HG03342 (cell line): ENCODE measurements around the gene TFAP2D.

Source experiments
- ATAC-seq: cut with Tn5 transposase; IDR thresholded peaks from one replicate; pipeline ENCODE4 v1.9.1; 2021; ENCODE audit warnings: mild to moderate bottlenecking, moderate library complexity; ENCODE audit not compliant: unreplicated experiment

TFAP2D gene

GRCh38 chr6:50718566-50718965 lies 5.2 kb downstream of the TFAP2D start:
- no peak for ATAC-seq

DNA sequence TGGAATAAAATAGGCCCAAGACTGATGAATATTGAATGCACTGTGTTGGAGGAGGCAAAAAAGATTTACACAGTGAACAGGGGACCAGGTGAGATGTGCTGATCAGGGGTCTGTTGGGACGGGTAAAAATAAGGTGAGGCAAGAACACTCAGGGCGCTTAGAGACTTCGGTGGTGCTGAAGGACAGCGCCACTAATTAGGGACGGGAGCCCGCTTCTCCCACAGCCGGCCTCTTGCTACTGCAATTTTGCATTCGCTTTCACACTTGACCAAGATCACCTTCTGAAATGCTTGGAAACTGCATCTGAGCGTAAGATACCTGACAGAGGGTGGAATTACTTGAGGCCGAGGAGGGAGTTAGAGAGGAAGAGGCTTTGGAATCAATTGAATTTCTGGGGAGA lies 7.3 kb downstream of the TFAP2D start:
- ATAC-seq = no peak

GRCh38 chr6:50721978-50722377 lies 8.7 kb downstream of the TFAP2D start:
- ATAC-seq = no peak

- ATAC-seq = no peak
Observed at GRCh38 chr6:50722829-50723554, 9.7 kb downstream of the TFAP2D start.

GRCh38 chr6:50724381-50725124 lies 11.2 kb downstream of the TFAP2D start:
- no peak for ATAC-seq

DNA sequence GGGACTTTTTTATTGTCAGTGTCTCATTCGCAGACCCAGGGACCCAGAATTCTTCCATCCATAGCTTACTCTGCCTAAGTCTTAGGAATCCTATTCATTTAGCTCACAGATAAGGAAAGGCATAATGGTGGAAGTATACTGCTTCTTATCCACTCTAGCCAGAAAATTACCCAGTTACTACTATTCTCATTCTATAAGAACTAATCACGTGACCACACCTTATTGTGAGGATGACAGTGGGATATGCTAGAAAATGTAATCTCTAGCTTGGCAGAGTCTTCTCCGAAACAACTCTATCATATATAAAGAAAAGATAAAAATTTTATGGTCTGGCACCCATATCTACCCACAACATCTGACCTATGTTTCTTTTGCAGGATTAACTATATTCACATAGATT lies 21.2 kb downstream of the TFAP2D start:
- no peak for ATAC-seq

DNA sequence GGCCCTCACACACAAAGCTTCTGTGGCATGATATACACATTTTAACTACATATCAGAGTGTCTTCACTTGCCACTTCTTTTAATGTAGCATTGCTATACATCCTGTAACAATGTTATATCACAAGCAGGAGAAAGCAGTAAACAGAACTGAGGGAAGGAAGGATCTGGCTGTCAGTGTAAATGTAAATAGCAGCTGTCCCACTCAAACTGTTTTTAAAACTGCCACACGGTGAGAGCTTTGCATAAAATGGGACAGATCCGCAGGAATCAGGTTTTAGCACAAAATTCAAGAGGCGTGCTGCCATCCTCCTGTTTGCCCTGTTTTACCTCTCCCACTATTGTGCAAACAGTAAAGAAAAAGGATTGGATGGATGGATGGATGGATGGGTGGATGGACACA lies 28.8 kb downstream of the TFAP2D start:
- ATAC-seq = no peak

DNA sequence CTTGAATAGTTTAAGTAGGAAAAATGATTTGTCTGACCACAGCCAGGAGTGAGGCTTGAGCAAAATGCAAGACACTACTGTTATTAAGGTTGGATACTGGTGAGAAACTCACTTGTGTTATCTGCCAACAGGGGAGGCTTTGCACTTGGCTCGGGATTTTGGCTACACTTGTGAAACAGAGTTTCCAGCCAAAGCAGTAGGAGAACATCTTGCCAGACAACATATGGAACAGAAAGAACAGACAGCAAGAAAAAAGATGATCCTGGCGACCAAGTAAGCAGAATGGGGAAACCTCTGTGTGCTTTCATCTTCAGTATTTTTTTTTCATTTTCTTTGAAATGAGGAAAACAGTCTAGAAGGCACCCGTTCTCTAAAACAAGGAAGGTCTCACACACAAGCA lies 31.6 kb downstream of the TFAP2D start:
- ATAC-seq = no peak

DNA sequence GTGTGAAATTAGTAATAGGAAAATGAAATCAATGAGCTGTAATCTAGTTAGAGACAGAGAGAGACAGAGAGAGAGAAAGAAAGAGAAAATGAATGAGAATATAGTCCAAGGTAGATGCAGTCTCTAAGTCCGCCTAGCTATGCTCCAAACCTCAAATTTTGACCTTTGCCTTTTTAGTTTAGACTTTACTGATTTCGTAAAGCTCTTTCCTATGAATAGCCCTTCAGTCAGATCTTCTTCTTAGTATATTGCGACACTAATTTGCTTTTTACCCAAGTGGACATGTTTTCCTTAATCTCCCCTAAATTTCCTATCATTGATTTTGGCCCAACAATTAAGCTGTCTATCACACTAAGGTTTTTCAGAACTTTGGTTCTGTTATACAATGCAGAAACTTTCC lies 49.5 kb downstream of the TFAP2D start:
- ATAC-seq = no peak

DNA sequence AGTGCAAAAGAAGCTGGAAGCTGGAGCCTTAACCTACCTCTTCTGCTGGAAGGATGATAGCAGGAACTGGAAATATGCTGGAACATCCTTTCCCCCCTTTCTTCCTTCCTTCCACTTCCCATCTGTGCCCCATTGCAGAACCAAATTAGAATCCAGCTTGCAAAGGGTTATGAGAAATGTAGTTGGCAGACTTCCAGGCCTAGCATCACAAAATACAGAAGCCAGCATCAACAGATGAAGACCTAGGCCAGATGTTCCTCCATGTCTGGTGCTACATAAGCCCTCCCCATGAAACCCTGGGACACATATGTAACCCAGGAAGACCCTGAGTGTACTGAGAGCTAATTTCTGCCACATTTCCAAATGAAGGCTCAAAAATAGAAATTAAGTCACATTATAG lies 65.4 kb downstream of the TFAP2D start:
- no peak for ATAC-seq

DNA sequence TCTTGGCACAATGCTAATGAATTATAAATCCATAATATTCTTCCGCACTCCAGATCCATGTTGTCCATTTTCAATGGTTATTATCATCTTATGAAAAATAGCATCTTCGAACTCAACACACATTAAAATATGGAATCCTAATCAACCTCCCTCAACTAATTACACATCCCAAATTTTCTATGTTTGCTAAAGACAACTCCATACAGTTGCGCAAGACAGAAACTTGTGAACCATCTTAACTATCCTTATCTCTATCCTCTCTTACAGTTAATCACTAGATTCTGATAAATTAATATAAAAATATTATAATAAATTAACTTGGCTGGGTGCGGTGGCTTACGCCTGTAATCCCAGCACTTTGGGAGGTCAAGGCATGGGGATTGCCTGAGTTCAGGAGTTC lies 67.1 kb downstream of the TFAP2D start:
- no peak for ATAC-seq

- ATAC-seq = no peak
Observed at GRCh38 chr6:50785921-50786320, 72.6 kb downstream of the TFAP2D start.

DNA sequence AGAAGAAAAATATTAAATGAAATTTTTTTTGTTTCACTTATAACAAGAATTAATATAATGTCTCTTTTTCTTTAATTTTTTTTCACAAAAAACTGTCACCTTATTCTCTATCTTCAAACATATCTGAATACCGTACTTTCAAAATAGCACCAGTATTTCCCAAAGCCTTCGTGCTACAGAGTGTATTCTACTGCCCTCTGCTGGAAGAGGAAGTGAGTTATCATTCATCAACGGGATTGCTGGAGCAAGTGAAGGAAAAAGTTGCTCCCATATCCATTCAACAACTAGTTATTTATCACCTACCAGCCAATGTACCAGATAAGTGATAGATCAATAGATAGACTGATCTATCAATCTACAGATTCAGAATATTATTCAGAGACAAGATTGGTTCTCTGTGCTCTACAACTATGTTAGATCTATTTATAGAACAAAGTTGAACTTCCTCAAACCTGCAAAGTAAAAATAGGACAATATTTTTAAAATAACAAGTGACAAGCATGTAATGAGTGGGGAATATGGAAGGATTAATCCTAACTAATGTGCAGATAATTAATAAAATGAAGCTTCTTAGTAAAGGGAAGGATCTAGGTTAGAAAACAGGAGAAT lies 78.7 kb downstream of the TFAP2D start:
- ATAC-seq = peak; percentile 79

DNA sequence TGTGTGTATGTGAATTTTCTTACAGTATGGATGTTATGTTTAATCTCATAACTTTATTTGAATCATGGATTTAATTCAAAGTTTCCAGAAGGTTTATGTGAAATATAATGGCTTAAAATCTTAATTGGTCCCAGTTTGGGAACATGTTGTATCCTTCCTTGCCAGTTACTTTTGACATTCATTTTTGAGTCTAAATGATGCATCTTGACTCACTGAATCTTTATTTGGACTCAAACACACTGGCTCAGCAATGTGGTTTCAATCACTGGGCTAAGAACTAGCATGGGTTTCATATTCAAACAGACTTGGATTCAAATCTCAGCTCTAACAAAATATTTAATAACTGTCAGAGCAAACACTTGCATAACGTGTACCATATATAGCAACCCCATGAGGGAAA lies 79.4 kb downstream of the TFAP2D start:
- ATAC-seq = no peak

- ATAC-seq = no peak
Observed at GRCh38 chr6:50795574-50795973, 82.2 kb downstream of the TFAP2D start.

DNA sequence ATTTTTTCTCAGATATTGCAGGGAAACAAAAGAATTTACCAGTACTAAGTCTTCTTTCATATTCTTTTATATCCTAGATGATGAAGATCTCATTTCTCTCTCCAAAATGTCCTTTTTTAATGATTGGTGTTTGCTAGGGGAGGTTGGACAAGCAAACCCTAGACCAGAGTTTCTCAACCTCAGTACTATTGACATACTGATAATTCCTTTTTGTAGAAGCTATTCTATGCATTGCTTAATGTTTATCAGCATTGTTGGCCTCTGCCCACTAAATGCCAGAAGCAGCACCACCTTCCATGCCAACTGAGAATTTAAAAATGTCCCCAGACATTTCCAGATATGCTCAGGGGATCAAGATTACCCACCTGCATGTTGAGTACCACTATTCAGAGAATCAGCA lies 91.0 kb downstream of the TFAP2D start:
- no peak for ATAC-seq

GRCh38 chr6:50807035-50807434 lies 93.7 kb downstream of the TFAP2D start:
- no peak for ATAC-seq

- peak; percentile 42 for ATAC-seq
Observed at GRCh38 chr6:50815436-50816114, 102.2 kb downstream of the TFAP2D start.

DNA sequence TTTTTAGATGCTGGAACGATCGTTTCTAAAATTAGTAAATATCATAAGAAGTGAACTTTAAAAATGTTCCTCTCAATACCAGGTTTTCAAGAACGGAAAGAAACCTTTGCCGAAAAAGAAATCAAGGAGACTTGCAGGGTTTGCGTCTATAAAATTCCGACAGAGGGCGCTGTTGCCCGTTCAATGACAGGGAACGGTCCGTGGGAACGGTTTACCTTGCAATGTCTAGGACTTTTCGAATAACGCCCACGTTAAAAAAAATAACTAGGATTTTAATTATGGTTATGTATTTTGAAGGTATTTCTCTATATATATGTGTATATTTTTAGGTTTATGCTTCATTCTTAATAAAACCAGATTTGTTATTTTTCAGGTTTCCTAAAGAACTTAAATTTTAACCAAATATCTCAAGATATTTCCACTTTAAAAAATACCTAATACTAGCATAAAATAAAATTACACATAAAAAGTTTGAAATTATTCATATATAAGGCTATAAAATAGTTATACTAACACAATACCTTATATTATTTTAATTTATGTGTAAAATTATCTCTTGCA lies 102.9 kb downstream of the TFAP2D start:
- peak; percentile 74 for ATAC-seq

DNA sequence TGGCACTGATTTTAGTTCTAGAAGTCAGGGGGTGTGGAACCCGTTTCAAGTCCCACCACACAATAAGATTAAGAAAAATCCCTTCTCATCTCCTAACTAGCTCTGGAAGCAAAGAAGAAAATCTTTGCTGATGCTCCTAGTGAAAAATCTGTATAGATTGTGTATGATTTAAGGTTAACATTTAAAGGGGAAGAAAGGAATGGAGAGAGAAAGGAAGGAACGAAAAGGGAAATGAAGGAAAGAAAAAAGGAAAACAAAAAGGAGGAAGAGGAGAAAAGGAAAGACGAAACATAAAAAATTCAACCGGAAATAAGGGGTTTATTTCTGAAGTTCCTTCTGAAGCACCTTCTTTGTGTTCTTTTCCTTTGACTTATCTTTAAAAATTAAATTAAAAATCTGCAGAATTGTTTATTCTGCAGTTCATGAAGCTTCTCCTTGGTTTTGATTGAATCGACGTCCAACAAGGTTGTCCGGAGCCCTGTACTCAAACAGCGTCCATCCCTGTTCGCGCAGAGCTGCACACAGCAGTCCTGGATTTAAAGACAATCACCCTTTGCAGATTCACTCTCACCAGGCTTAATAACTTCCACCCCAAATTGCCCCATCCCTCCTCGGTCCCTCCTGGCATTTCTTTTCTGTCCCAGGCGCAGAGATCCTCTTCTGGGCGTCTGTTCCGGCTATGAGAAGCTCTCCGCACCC lies 103.8 kb downstream of the TFAP2D start:
- no peak for ATAC-seq

- no peak for ATAC-seq
Observed at GRCh38 chr6:50817646-50817950, 104.3 kb downstream of the TFAP2D start.
